WI38 (cell line): ENCODE results near the gene SLC16A14.
A peak's percentile ranks its signal among the peaks of the same experiment; 100 is the strongest.

Experiments used
- H3K4me3 ChIP-seq: 2 replicates; pipeline ENCODE4 v1.5.1; 2011; ENCODE audit warnings: low read depth, mild to moderate bottlenecking, control low read depth, low read length
- CTCF ChIP-seq: IDR thresholded peaks from 2 replicates; pipeline ENCODE4 v1.5.1; 2012; ENCODE audit warnings: low read depth, mild to moderate bottlenecking, control low read depth, low read length

The SLC16A14 gene

GRCh38 chr2:230010501-230010900 lies 58.2 kb downstream of the SLC16A14 start:
- no peak overlapping the region for H3K4me3 ChIP-seq
- no peak for TF ChIP-seq CTCF

GRCh38 chr2:230008708-230009066 lies 60.0 kb downstream of the SLC16A14 start:
- no peak overlapping the region for H3K4me3 ChIP-seq
- no peak for TF ChIP-seq CTCF

GRCh38 chr2:230007931-230008707 lies 60.6 kb downstream of the SLC16A14 start:
- TF ChIP-seq CTCF: peak; percentile 70
- no peak overlapping the region for H3K4me3 ChIP-seq

- H3K4me3 ChIP-seq: no peak overlapping the region
- no peak for TF ChIP-seq CTCF
Observed at GRCh38 chr2:230000118-230000841, 68.4 kb downstream of the SLC16A14 start.

GRCh38 chr2:229997565-229997964 lies 71.2 kb downstream of the SLC16A14 start:
- no peak for TF ChIP-seq CTCF

GRCh38 chr2:229996320-229996719 lies 72.4 kb downstream of the SLC16A14 start:
- no peak overlapping the region for H3K4me3 ChIP-seq
- TF ChIP-seq CTCF: no peak

More at GRCh38 chr2:229997565-229997964, 71.2 kb downstream of the SLC16A14 start:
- no peak overlapping the region for H3K4me3 ChIP-seq

GRCh38 chr2:229993236-229993635 lies 75.5 kb downstream of the SLC16A14 start:
- H3K4me3 ChIP-seq: no peak overlapping the region
- TF ChIP-seq CTCF: no peak
